ENCODE data around the gene RNF7. TPM values are rescaled to one million over a fixed set of nuclear protein-coding genes. Genes with fewer than 3 reads are reported as not detected.

Gene RNF7
- total RNA-seq, 1 donor: 48.1 TPM

DNA sequence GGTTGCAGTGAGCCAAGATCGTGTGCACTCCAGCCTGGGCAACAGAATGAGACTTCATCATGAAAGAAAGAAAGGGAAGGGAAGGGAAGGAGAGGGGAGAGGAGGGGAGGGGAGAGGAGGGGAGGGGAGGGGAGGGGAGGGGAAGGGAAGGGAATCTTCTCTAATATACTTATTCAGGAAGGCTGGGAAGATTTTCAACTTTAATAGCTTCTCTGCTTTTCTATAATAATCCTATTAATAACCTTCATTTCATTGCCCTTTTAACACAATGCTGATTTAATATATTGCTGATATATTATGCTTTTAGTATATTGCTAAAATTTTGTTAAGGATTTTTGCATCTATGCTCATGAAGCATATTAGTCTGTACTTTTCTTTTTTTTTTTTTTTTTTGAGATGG lies 23.4 kb upstream of the RNF7 start:
- TF ChIP-seq, protein P1, sequence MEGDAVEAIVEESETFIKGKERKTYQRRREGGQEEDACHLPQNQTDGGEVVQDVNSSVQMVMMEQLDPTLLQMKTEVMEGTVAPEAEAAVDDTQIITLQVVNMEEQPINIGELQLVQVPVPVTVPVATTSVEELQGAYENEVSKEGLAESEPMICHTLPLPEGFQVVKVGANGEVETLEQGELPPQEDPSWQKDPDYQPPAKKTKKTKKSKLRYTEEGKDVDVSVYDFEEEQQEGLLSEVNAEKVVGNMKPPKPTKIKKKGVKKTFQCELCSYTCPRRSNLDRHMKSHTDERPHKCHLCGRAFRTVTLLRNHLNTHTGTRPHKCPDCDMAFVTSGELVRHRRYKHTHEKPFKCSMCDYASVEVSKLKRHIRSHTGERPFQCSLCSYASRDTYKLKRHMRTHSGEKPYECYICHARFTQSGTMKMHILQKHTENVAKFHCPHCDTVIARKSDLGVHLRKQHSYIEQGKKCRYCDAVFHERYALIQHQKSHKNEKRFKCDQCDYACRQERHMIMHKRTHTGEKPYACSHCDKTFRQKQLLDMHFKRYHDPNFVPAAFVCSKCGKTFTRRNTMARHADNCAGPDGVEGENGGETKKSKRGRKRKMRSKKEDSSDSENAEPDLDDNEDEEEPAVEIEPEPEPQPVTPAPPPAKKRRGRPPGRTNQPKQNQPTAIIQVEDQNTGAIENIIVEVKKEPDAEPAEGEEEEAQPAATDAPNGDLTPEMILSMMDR (IDR thresholded peaks at IDR 0.05; ENCODE audit: extremely low read depth, low read depth, low read length): no peak
- no peak for DNase-seq (ENCODE audit: insufficient read length, low spot score, missing footprints)
- H2AFZ ChIP-seq (ENCODE audit: low read length): no peak overlapping the region
- H4K20me1 ChIP-seq (ENCODE audit: insufficient read depth, low read length): no peaks in the 10 kb centered on the region
- H3K36me3 ChIP-seq (ENCODE audit: insufficient read depth, low read length): no peaks in the 10 kb centered on the region
- H3K79me2 ChIP-seq (ENCODE audit: insufficient read depth, low read length): no peaks in the 10 kb centered on the region
- H3K4me2 ChIP-seq (ENCODE audit: insufficient read depth, low read length): no peak overlapping the region
- no peak overlapping the region for H3K27ac ChIP-seq (ENCODE audit: low read depth, low read length)
- no peaks in the 10 kb centered on the region for H3K9me3 ChIP-seq (ENCODE audit: low read depth, low read length)
- peaks cover 10% of the 10 kb centered on the region for H3K4me1 ChIP-seq (ENCODE audit: insufficient read depth, low read length)
- no peak overlapping the region for H3K4me3 ChIP-seq (ENCODE audit: insufficient read depth, low read length)
- no peaks in the 10 kb centered on the region for H3K27me3 ChIP-seq (ENCODE audit: insufficient read depth, low read length)

DNA sequence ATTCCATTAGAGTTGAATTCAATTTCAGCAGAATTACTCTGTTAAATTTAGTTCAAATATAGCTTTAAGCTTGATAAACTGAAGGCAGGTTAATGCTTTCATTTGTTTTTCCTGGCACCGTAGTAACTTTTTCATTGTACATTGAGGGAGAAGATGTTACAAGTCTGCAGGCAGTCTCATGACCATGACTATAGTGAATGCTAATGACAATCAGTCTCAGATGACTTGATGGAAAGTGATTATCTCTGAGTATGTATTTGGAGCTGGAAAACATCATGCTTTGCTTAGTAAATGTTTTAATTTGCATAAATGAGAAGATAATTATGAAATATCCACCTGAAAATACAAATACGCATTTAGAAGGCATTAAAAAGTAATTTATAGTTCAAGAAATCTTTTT lies 16.0 kb upstream of the RNF7 start:
- H3K79me2 ChIP-seq (ENCODE audit: insufficient read depth, low read length): no peaks in the 10 kb centered on the region
- no peaks in the 10 kb centered on the region for H3K9me3 ChIP-seq (ENCODE audit: low read depth, low read length)
- no peak for DNase-seq (ENCODE audit: insufficient read length, low spot score, missing footprints)
- no peak overlapping the region for H3K27ac ChIP-seq (ENCODE audit: low read depth, low read length)
- no peaks in the 10 kb centered on the region for H3K27me3 ChIP-seq (ENCODE audit: insufficient read depth, low read length)
- TF ChIP-seq, protein P1 (IDR thresholded peaks at IDR 0.05; ENCODE audit: extremely low read depth, low read depth, low read length): no peak
- no peaks in the 10 kb centered on the region for H3K4me1 ChIP-seq (ENCODE audit: insufficient read depth, low read length)
- no peaks in the 10 kb centered on the region for H3K36me3 ChIP-seq (ENCODE audit: insufficient read depth, low read length)
- no peaks in the 10 kb centered on the region for H4K20me1 ChIP-seq (ENCODE audit: insufficient read depth, low read length)
- no peak overlapping the region for H2AFZ ChIP-seq (ENCODE audit: low read length)
- H3K4me2 ChIP-seq (ENCODE audit: insufficient read depth, low read length): no peak overlapping the region
- H3K4me3 ChIP-seq (ENCODE audit: insufficient read depth, low read length): no peak overlapping the region

DNA sequence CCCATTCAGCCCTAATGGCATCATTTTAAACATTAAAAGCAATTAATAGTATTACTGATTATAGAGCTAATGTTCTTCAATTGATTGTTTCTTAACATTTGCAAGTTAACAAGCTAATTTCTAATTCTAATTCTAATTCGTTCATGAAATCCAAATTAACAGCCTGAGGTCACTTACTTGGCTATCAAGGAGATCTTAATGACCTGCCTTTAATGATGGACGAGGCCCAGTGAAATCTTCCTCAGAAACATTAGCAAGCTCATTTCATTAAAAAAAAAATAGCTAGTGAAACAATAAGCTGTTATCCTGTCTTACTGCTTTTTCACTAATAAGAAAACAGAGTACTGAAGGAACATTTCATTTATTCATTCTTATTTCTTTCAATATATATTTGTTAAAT lies 15.4 kb upstream of the RNF7 start:
- H3K4me2 ChIP-seq (ENCODE audit: insufficient read depth, low read length): no peak overlapping the region
- no peak overlapping the region for H2AFZ ChIP-seq (ENCODE audit: low read length)
- H4K20me1 ChIP-seq (ENCODE audit: insufficient read depth, low read length): no peaks in the 10 kb centered on the region
- no peaks in the 10 kb centered on the region for H3K9me3 ChIP-seq (ENCODE audit: low read depth, low read length)
- H3K79me2 ChIP-seq (ENCODE audit: insufficient read depth, low read length): no peaks in the 10 kb centered on the region
- no peaks in the 10 kb centered on the region for H3K36me3 ChIP-seq (ENCODE audit: insufficient read depth, low read length)
- no peak overlapping the region for H3K27ac ChIP-seq (ENCODE audit: low read depth, low read length)
- TF ChIP-seq, protein P1 (IDR thresholded peaks at IDR 0.05; ENCODE audit: extremely low read depth, low read depth, low read length): no peak
- DNase-seq (ENCODE audit: insufficient read length, low spot score, missing footprints): no peak
- H3K4me1 ChIP-seq (ENCODE audit: insufficient read depth, low read length): no peaks in the 10 kb centered on the region
- H3K4me3 ChIP-seq (ENCODE audit: insufficient read depth, low read length): no peak overlapping the region
- H3K27me3 ChIP-seq (ENCODE audit: insufficient read depth, low read length): no peaks in the 10 kb centered on the region

DNA sequence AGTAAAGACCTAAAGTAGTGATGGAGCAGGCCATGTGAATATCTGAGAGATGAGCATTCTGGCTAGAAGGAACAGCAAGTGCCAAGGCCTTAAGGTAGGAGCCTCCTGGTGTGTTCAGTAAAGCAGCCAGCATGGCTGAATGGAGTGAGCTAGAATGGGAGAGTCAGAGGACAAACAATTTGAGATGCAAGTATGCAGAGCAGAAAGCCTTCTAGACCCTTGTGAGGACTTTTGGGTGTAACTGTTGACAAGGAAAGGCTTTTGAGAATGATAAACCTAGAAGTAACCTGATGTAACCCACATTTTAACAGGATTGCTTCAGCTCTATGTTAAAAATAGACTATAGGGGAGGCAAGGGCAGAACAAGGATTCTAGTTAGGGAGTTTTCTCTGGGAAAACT lies 14.8 kb upstream of the RNF7 start:
- Histone ChIP-seq H3K4me3 (ENCODE audit: insufficient read depth, low read length) (no peak overlapping the region), H3K27me3 (ENCODE audit: insufficient read depth, low read length) (no peaks in the 10 kb centered on the region), H3K27ac (ENCODE audit: low read depth, low read length) (no peak overlapping the region), H3K4me2 (ENCODE audit: insufficient read depth, low read length) (no peak overlapping the region), H4K20me1 (ENCODE audit: insufficient read depth, low read length) (no peaks in the 10 kb centered on the region), H3K79me2 (ENCODE audit: insufficient read depth, low read length) (no peaks in the 10 kb centered on the region), H3K9me3 (ENCODE audit: low read depth, low read length) (no peaks in the 10 kb centered on the region), H2AFZ (ENCODE audit: low read length) (no peak overlapping the region), H3K36me3 (ENCODE audit: insufficient read depth, low read length) (no peaks in the 10 kb centered on the region), H3K4me1 (ENCODE audit: insufficient read depth, low read length) (peaks cover 2% of the 10 kb centered on the region)
- TF ChIP-seq, protein P1 (IDR thresholded peaks at IDR 0.05; ENCODE audit: extremely low read depth, low read depth, low read length): no peak
- no peak for DNase-seq (ENCODE audit: insufficient read length, low spot score, missing footprints)

All from osteoblast (primary cell).